HL-60 (cell line): Measurements from ENCODE around the gene SHB.

Experiments used
- CTCF ChIP-seq: IDR thresholded peaks from one replicate; pipeline ENCODE4 v1.5.1; 2011; ENCODE audit warnings: low read length, control low read depth, inconsistent platforms; ENCODE audit not compliant: insufficient read depth
- GABPA ChIP-seq: IDR thresholded peaks from 2 replicates; pipeline ENCODE4 v1.6.1; 2012; ENCODE audit warnings: low read depth
- POLR2AphosphoS5 ChIP-seq: IDR thresholded peaks from 2 replicates; pipeline ENCODE4 v1.6.1; 2012; ENCODE audit warnings: low read depth
- SPI1 ChIP-seq: IDR thresholded peaks from 2 replicates; pipeline ENCODE4 v1.6.1; 2012; ENCODE audit warnings: low read depth, mild to moderate bottlenecking, borderline replicate concordance
- TF ChIP-seq, protein P1 (sequence below): IDR thresholded peaks from 2 replicates; pipeline ENCODE4 v1.6.1; 2012; ENCODE audit warnings: low read depth; ENCODE audit not compliant: insufficient replicate concordance

- TF ChIP-seq CTCF (no peak), POLR2AphosphoS5 (no peak), GABPA (no peak), SPI1 (no peak)
- TF ChIP-seq, protein P1, sequence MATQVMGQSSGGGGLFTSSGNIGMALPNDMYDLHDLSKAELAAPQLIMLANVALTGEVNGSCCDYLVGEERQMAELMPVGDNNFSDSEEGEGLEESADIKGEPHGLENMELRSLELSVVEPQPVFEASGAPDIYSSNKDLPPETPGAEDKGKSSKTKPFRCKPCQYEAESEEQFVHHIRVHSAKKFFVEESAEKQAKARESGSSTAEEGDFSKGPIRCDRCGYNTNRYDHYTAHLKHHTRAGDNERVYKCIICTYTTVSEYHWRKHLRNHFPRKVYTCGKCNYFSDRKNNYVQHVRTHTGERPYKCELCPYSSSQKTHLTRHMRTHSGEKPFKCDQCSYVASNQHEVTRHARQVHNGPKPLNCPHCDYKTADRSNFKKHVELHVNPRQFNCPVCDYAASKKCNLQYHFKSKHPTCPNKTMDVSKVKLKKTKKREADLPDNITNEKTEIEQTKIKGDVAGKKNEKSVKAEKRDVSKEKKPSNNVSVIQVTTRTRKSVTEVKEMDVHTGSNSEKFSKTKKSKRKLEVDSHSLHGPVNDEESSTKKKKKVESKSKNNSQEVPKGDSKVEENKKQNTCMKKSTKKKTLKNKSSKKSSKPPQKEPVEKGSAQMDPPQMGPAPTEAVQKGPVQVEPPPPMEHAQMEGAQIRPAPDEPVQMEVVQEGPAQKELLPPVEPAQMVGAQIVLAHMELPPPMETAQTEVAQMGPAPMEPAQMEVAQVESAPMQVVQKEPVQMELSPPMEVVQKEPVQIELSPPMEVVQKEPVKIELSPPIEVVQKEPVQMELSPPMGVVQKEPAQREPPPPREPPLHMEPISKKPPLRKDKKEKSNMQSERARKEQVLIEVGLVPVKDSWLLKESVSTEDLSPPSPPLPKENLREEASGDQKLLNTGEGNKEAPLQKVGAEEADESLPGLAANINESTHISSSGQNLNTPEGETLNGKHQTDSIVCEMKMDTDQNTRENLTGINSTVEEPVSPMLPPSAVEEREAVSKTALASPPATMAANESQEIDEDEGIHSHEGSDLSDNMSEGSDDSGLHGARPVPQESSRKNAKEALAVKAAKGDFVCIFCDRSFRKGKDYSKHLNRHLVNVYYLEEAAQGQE, result no peak
Measured at GRCh38 chr9:37957664-37957953, 111.4 kb downstream of the SHB start.
